GM18867 (cell line): ENCODE data around the gene SAFB.

Source experiments
- ATAC-seq: cut with Tn5 transposase; IDR thresholded peaks from one replicate; pipeline ENCODE4 v1.9.1; 2021; ENCODE audit warnings: mild to moderate bottlenecking, moderate library complexity; ENCODE audit not compliant: unreplicated experiment

Gene SAFB

GRCh38 chr19:5664515-5664914 is 41.6 kb downstream of the SAFB start:
- ATAC-seq: no peak

- no peak for ATAC-seq
Observed at GRCh38 chr19:5665781-5666513, 43.1 kb downstream of the SAFB start.

DNA sequence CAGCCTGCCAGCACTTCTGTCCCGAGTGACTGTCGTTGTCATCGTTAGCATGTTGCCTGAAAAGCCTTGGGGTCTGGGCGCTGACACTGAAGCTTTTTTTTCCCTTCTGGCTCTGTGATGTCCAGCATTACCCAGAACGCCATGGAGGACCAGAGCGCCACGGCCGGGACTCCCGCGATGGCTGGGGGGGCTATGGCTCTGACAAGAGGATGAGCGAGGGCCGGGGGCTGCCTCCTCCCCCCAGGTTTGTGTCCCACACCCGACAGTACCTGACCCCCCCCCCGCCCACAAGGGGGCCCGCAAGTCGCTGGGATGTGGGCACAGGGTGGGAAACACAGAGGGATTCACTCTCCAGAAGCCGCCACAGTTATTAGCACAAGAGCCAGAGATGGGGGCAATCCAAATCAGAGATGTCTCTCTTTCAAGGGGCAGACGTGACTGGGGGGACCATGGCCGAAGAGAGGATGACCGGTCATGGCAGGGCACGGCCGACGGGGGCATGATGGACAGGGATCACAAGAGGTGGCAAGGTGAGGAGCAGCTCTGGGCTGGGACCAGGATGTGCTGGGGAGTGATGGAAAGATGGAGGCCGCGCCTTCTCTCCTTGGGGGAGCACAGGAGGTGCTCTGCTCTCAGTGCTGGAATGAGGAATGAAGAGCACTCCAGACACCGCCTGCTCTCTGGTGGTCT is 44.2 kb downstream of the SAFB start:
- ATAC-seq: no peak

DNA sequence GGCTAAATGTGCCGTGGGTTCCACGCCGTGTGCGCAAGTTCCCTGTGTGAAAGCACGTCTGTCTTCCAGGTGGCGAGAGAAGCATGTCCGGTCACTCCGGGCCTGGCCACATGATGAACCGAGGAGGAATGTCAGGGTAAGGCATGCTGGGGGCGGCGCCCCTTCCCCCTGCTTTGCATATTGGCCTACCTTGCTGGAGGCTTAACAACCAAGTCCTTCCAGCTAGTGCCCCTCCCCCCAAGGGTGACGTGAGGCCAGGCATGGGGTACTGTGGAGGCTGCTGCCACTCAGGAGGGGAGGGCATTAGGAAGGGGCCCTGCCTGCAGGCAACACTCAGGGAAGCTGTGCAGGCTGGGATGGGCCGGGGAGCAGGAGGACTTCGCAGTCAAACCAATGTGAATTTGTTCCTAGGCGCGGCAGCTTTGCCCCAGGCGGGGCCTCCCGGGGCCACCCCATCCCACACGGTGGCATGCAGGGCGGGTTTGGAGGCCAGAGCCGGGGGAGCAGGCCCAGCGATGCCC is 44.9 kb downstream of the SAFB start:
- ATAC-seq: no peak

GRCh38 chr19:5669212-5669611 is 46.3 kb downstream of the SAFB start:
- ATAC-seq: no peak

GRCh38 chr19:5671600-5671999 is 48.7 kb downstream of the SAFB start:
- no peak for ATAC-seq

- no peak for ATAC-seq
Observed at GRCh38 chr19:5672708-5673459, 50.0 kb downstream of the SAFB start.

- no peak for ATAC-seq
Observed at GRCh38 chr19:5673752-5674151, 50.9 kb downstream of the SAFB start.

GRCh38 chr19:5674714-5675113 is 51.8 kb downstream of the SAFB start:
- ATAC-seq: no peak

- no peak for ATAC-seq
Observed at GRCh38 chr19:5676105-5676771, 53.4 kb downstream of the SAFB start.

DNA sequence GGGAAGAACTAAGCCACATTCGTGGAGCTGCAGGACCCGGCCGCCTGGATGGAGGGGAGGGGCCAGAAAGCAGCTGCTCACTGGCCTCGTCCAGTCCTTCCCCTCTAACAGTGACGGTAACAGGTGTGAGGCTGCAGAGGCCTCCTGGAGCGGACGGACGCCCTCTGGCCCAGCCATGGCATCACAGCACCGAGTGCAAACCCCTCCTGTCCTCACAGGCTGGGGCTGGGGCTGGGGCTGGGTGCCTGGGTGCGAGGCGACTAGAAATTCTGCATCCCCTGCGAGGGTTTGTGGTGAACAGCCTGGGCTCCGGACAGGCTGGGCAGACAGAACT is 53.9 kb downstream of the SAFB start:
- ATAC-seq: no peak

GRCh38 chr19:5677136-5677535 is 54.3 kb downstream of the SAFB start:
- no peak for ATAC-seq

- no peak for ATAC-seq
Observed at GRCh38 chr19:5677580-5677979, 54.7 kb downstream of the SAFB start.

GRCh38 chr19:5678071-5678718 is 55.3 kb downstream of the SAFB start:
- ATAC-seq: no peak

DNA sequence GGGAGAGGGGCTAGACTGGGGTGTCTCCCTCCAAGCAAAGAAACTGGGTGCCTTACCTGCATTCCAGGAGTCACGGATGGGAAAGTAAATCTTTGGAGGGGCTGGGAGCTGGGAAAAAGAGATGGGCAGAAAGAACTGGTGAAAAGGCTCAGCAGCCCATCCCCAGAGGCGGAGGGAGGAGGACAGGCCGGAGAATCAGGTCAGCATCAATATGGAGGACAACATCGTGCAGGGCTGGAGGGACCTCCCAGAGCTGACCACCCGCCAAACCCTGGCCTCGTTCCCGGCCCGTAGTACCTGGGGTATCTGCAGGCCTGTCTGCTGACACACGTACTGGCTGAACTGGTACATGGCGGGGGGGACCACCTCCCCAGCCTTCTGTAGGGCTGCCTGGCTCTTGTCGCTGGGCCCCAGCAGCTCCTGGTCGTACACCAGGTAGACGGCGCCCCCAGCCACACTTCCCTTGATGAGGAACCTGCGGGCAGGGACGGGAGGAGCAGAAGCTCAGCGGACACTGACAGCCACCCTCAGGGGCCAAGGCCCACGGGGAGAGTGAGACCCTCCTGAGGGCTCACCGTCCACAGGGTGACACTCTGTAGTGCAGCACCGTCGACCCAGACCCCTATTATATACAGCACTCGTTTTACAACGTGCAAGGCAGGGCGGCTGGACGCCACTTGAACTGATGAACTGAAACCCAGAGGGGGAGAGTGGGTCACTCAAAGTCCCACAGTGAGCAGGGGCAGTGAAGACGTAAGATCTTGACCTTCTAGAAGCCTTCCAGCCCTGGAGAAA is 56.6 kb downstream of the SAFB start:
- no peak for ATAC-seq

GRCh38 chr19:5680084-5680436 is 57.2 kb downstream of the SAFB start:
- no peak for ATAC-seq

DNA sequence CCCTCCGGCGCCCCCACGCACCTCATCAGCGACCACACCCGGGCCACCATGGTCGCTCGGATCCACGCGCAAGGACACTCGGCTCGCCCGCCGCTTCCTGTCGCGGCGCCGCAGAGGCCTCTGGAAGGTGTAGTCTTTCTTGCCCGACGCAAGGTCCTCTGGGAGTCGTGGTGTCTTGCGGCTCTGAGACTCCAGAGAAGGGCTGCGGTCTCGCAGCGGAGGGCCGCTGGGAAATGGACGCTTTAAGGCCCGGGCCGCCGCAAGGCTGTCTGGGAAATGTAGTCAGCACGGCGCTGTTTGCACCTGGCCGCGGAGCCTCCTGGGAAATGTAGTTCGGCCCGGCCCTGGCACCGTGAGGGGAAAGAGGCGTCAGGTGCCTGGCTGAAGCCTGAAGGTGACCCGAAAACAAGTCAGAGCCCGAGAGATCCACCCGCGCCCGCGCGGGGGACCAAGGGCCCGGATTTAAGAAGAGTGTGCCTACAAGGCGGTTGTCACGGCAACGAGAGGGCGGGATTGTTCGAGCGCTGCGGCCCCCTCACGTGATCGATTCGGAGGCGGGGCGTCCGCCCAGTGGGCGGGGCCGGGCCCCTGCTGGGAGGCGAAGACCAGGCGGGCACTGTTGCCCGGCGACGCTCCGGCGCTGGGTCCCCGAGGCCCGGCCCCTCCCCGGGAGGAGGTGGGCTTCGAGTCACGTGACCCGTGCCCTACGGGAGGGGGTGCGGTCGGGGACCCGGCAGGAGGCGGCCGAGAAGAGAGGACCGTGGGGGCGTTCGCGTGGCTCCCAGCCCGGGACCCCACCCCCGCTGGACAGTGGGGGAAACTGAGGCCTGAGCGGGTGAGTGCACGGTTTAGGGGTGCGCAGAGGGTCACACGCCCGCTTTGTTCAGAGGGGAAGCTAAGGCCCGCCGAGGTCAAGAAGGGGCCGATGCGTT is 57.8 kb downstream of the SAFB start, which contains the start of the genes HSD11B1L and MICOS13:
Gene HSD11B1L, plus strand, starts transcription at position 591 of the 932 bp plus-strand sequence. CDS start 3,806 bp downstream, outside the sequence.
Gene MICOS13, minus strand, starts transcription at position 80 of the 932 bp plus-strand sequence. Its CDS starts 30 bp downstream, at position 50.
- peak; percentile 80 for ATAC-seq

DNA sequence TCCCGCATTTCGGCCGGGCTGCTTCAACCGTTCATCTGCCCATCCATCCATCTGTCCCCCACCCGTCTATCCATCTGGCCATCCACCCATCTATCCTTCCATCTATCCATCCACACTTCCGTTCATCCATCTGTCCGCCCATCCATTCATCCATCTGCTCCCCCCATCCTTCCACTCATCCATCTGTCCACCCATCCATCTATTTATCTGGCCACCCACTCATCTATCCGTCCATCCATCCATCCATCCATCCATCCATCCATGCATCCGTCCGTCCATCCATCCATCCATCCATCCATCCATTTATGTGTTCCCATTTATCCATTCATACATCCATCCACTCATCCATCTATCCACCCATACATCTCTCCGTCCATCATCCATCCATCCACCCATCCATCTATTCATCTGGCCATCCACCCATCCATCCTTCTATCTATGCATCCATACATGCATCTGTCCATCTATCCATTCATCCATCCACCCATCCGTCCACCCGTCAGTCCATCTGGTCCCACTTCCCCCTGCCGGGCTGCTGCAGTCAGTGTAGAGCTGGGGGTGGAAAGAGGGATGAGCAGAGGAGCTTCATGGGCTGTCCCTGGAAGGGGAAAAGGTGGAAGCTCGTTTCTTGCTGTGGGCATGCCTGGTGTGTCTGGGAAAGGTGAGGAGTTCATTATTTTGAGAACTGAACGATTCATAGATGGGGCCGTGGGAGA is 58.7 kb downstream of the SAFB start:
- ATAC-seq: no peak
